ENCODE data around the gene IGSF9.

The IGSF9 gene

DNA sequence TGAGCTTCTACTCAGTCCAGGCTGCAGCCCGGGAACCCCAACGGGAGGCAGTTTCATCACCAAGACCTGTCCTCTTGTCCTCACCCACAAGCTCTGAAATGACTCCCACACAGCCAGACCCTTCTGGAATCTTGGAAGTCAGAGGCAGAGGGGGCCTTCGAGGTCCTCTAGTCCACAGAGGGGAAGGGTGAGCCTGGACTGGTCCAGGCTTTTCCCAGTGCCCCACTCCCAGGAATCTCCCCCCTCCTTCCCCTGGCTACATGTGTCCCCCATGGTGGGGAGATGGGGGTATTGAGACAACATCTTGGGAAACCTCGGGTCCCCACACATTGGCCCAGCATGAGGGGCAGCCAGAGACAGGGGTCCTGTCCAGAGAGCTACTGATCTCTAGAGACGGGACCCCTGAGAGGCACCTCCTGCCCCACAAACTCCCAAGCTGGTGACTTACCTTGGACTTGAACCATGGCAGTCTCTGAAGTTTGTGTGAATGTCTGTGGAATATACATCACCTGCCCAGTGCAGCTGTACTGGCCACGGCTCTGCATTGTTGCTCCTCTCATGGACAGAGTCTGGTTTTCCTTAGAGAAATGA, 28.0 kb upstream of the IGSF9 start:
- no peak for DNase-seq

DNA sequence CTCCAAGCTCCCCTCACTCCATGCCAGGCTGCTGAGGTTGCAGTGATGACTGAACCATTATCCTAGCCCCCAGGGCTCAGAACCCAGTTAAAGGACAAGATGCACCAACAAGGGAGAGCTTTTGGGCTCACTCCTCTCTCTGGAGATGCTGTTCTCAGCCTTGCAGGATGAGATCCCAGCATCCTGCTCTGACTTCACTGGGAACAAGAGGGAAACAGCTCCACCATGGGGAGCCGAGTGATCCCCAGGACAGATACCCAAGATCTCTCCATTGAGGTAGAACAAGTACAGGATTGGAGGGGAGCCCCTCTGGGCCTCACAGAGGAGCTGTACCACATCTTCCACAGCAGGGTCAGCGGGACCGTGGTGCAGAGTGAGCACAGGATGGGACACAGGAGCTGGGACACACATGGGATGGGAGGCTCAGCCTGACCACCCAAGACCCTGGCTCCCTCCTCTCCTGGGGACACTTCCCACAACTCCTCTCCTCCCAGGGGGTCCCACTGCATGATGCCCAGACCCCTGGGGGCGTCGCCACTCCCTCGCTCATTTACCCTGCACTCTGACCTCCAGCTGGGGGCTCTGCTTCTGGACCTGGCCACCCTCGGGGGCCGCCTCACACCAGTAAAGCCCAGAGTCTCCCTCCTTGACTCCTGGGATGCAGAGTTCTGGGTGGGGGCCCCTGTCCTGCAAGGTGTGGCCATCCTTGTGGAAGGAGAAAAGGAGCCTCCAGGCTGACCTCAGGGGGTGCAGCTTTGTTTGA, 27.2 kb upstream of the IGSF9 start:
- DNase-seq: no peak

DNA sequence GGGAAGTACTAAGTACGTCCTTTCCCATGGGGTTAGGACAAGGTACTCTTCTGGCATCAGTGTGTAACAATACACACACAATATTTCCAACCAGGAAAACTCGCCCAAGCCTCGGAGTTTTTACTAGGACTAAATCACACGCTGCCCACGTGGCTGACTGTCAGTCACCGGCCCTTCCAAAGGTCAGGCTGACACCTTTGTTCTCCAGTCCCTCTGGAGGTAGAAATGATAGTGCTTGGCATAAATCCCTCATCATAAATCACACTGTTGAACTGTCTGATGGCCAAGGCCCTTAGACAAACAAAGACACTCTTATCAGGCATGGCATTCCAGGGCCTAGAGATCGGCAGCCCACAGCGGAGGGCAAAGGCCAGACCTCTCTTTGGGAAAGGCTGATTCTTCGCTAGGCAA, 25.5 kb upstream of the IGSF9 start:
- no peak for DNase-seq

DNA sequence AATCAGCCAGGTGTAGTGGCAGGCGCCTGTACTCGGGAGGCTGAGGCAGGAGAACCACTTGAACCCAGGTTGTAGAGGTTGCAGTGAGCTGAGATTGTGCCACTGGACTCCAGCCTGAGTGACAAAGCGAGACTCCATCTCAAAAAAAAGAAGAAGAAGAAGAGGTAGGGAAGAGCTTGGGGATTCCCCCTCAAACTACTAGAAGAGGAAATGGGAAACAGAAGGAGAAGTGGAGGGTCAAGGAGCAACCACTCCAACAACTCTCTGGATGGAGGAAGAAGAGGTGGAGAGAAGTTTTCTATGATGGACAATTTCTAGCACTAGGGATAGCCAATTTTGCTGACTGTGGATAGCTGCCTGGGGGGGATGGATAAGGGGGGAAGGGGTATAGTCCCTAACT, 23.5 kb upstream of the IGSF9 start:
- no peak for DNase-seq

DNA sequence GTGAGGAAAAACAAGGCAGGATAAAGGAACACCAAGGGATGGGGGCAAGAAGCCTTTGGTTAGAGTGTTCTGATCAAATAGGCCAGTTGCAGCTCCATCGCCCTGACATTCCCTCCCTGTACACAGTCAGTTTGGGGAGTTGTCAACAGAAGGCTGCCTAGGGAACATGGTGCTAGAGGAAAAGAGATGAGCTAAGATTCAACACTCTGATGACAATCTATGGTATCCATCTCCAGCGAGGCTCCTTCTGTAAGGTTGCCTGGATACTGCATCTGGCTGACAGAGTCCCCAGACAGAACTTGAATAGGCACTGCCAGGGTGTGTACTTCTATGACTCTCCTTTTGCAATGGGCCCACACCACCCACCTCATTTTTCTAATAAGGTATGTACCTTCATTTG, 19.9 kb upstream of the IGSF9 start:
- DNase-seq: no peak

DNA sequence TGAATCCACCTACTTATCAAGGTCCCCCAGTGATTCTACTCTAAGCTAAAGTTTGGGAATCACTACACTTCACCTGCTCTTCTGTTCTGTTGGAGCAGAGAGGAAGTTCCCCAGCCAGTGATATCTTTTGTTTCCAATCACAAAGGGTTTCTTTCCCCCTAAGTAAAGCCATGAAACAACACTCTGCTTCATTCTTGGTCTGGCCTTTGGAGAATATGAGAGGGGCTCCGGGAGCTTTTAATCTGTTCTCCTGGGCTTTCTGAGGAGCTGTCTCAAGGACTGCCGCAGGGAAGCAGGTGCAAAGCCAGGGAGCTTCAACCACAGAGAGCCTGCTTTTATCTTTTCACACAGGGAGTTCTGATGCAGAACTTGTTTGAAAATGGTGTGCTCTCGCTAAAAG, 18.7 kb upstream of the IGSF9 start:
- DNase-seq: no peak

DNA sequence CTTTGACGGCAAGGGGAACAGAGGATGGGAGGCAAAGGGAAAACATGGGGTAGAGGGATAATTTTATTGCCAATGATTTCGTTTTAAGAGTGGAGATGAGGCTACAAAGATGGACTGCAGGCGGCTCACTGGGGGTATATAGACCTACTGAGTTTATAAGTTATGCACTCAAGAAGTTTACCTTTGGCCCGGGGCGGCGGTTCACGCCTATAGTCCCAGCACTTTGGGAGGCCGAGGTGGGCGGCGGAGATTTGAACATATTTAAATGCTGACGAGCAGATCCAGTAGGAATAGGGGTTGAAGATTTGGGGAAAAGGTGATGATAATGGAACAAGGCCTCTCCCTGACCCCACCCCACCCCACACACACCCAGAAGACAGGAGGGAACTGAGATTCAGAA, 16.8 kb upstream of the IGSF9 start:
- no peak for DNase-seq

DNA sequence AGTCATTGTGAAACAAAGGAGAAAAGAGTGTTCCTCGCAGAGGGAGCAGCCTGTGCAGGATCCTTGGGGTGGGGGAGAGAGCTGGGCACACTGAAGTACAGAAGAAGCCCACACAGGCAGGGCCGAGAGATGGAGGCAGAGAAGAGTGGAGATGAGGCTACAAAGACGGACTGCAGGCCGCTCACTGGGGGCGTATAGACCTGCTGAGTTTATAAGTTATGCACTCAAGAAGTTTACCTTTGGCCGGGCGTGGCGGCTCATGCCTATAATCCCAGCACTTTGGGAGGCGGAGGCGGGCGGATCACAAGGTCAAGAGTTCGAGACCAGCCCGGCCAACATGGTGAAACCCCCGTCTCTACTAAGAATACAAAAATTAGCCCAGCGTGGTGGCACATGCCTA, 16.2 kb upstream of the IGSF9 start:
- no peak for DNase-seq

DNA sequence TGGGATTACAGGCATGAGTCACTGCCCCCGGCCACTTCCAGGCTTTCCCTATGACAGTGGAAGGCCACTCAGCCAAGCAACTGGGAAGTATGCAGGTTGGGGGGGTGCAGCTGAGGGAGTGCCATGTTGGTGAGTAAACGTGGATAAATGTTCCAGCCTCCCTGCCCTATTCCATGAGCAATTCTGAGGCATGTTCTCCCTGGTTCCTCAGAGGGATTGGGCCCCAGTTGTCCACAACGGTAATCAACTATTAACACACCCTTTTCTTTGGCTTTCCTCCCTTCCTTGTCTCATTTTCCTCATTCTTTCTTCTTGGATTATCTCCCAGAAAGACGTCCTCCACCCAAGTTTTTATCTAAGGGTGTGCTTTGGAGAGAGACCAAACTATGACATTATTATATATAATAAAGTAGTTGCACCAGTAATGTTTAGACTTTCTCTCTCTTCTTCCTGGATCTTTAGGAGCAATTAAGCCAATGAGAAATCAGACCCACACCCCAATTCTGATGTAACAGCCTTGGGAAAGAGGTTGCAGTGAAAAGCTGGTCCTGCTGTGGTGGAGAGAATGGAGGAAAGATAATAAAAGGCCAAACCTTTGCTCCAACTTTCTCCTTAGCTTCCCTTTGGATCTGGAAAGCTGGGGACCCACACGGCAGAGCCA, 15.4 kb upstream of the IGSF9 start:
- DNase-seq: no peak

DNA sequence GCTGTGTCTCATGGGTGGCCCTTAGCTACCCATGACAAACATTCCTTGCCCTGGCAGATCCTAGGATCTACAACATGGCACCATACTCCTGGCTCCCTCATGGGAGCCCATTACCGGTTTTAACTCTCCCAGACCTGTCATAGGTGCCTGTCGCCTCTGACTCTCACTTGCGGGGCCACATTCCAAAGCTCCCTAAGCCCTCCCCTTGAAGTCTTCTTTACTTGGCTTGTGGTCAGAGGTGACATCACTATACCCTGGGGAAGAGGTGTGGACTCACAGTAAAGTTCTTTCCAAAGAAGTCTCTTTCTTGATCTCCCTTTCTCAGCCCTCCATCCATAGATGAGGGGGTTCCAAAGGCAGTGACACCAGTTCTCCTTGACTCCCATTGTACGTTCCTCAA, 14.0 kb upstream of the IGSF9 start:
- DNase-seq: no peak

DNA sequence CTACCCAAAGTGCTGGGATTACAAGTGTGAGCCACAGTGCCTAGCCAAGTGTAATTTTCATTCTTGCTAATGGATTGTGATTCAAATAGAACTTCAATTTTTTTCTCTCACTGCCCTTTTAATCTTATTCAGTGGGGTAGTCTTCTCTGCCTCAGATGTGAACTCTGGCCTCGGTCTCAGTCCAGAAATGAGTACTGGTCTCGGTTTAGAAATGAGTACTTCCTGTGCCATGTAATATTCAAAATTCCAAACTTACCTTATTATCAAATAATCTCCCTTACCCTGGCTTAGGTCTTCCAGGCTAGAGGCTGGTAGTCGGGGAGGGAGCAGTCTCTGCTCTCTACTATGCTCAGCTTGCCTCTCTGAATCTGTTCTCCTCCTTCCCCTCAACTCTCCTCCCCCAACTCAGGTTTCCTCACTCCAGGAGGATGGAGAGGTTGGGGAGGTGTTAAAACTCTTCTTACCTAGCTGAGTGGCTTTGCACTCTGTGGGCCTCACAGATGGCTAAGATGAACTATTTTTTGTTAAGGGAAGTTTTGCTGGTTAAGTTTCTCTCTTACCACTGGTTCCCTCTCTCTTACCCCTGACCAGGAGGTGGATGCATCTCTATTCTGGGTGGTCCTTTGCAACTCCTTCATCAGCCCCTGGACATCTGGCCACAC, 13.4 kb upstream of the IGSF9 start:
- DNase-seq: no peak

DNA sequence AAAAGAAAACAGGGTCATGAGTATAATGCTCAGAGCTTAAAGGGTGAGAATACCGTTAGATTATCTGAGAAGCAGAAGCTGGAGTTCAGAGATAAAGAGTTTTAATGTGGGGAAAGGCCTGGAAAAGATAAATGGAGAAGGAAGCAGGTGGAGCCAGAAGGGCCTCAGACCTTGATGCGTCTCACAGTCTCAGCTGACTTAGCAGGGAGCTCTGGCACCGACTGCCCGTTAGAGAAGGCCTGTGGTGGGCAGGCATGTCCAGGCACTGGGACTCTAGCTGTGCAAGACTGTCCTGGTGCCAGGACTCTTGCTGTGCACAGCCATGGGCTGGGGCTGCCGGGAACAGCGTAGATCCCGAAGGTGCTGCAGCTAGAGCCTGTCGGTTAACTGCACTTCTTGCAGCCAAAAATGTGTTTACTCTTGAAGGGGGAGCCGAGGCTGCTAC, 12.4 kb upstream of the IGSF9 start:
- DNase-seq: no peak

DNA sequence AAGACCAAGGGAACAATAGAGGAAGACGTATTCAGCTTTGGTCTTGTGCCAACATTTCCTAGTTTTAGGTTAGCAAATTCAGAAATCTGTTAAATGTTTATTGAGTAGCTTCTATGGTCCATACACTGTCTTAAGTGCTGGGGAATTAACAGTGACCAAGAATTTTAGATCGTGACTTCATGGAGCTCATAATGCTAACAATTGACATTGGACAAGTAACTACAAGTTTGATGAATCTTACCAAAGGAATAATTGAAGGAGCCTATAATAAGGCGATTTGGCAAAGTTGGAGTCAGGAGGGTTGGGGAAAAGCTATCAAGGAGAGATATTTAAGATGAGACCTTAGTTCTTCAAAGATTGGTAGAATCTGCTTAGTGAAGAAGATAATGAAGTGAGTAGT, 10.0 kb upstream of the IGSF9 start:
- no peak for DNase-seq

DNA sequence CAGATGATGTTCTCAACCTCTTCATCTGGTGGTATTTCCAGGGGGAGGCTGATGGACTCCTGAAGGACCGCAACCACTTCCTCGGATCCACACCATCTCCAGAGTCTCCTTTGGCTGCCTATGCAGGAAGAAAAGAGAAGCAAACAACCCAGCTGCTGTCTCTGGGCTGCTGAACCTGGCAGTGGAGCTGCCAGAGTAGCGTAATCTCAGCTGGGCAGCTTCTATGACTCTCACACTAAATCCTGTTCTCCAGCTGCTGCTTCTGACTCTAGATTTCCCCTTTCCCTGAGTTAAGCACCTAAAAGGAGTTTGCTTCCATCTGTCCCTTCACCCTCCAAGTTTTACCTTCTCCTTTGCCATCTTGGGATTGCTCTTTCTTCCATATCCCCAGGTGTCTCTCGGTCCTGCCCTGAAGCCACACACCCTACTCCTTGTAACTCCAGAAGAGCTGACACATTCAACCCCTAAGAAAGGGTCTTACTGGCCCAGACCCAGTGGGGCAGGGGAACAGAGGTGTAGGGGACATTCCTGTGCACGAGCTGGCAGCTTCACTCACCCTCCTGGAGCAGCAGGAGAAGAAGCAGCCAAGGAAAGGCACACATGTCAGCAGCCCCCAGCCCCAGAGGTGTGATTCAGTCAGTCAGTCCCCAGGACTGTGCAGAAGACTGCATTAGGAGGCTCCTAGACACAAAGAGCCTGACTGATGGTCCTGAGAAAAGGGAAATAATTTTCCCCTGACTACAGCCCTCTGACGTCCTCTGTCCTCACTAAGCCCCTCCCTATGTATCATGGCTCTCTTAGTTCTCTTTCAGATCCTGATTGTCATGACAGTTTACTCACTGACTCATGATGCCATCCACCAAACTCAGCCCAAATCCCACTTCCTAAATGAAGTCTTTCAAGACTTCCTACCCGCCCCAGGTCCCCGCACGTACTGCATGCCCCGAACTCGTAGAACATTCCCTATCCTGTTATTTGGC, 8.4 kb upstream of the IGSF9 start, which contains the start of gene SLAMF9:
Gene SLAMF9, minus strand, starts transcription at position 702 of the 980 bp plus-strand sequence. Its CDS starts 100 bp downstream, at position 602.
- no peak for DNase-seq

DNA sequence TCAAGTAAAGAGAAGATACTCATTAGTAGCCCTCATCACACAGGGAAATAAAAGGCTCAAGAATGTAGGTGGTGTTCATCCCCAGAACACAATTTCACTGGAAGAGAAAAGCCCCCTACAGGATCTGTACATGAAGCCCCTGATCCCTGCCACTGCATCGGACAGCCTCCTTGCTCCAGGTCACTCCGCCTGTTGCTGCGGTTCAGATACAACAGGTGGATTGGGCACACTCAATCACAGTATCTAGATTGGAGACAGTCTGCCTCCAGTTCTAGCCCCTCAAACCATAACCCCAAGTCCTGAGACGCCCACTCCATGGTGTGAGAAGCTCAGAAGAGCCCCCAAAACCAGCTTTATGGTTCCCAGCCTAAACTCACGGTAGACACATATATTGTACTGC, 7.5 kb upstream of the IGSF9 start:
- DNase-seq: no peak

DNA sequence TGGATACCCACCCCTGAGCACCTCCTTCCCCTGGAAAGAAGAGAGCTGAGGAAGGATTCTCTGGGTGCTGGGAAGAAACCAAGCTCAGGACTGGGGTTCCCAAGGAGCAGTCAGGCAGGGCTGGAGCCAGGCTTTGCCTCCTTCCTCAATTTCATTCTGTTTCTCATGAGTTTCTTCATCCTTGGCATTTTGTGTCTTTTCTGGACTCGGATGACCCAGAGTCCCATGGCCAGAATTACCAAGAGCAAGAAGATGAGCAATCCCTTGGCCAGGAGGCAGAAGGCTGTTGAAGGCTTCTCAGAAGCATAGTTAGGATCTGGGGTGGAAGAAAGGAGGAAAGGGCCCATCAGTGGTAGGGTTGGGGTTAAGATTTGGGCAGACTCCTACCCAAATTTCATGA, 6.1 kb upstream of the IGSF9 start:
- DNase-seq: no peak

DNA sequence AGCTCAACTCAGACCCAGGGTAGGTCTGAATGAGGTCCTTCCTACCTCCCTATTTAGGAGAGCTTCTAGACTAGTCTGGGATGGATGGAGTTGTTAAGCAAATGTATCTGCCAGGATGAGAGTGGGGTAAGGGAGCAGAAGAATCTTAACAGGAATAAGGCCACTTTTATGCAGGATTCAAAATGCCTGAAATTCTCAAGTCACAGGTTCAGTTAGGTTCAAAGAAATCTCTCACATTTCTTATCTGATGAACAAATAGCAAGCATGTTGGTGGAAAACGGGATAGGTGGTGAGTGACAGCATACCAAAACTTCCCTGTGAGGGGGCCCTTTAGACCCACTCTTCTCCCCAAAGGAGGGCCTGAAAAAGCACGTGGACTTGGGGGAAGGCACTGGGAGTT, 5.6 kb upstream of the IGSF9 start:
- DNase-seq: no peak

DNA sequence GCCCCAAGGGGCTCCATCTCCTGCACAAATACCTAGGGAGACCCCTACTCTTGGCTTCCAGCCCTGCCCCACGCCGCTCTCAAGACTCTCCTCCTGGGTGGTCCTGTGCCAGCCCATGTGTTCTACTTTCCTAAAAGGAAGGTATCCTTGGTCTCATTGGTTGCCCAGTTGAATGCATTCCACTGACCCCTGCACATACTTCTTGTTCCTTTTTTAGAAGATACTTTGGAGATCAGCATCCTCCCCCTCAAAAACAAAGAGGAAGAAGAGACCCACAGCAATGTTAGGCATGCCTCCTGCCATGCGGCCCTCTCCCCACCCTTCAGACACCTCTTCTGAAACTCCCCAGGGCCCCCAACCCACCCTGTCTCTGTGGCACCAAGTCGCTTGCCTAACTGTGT, 4.6 kb upstream of the IGSF9 start:
- no peak for DNase-seq

DNA sequence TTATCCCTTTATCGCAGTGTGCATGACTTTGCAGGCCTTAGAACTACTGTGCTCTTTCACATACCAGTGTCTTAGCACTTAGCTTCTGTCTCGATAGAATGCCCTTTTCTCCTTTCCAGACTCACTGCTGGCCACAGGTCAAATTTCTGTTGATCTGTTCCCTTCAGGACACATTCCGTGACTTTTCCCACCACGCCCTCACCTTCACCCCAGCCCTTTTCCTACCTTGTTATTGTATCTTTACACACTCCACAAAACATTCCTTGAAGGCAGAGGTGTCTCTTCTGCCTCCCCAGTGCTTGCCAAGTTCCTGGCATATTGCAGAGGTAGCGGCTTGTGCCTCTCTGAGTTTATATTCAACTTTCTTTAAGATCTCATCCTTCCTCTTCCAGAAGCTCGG, 3.7 kb upstream of the IGSF9 start:
- no peak for DNase-seq

DNA sequence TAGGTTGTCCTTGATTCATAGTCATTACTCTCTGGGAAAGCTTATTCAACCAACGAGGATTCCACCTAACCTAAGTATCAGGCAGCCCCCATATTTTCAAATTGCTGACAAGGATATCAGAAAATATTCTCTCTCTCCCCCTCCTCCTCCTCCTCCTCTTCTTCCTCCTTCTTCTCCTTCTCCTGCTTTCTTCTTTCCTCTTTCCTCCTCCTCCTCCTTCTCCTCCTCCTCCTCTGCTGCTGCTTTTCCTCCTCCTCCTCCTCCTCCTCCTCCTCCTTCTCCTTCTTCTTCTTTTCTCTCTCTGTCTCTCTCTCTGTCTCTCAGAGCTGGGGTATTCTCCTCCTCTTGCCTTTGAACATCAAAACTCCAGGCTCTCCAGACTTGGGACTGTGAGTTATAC, 2.5 kb upstream of the IGSF9 start:
- no peak for DNase-seq
